GM19328 (cell line): Measurements from ENCODE around the gene CFLAR.
A peak's percentile ranks its signal among the peaks of the same experiment; 100 is the strongest.
"Not testable (repeated sequence)": the region's sequence is repeated elsewhere in the genome, so short reads cannot be mapped to it uniquely, and the experiment has no call there.

ENCODE experiments used
- ATAC-seq: cut with Tn5 transposase; IDR thresholded peaks from one replicate; pipeline ENCODE4 v1.9.1; 2021; ENCODE audit warnings: mild to moderate bottlenecking, moderate library complexity; ENCODE audit not compliant: unreplicated experiment

Gene CFLAR

GRCh38 chr2:201144101-201145051 is 28.4 kb downstream of the CFLAR start:
- ATAC-seq = no peak

- no peak for ATAC-seq
These were observed 32.5 kb downstream of the CFLAR start for GRCh38 chr2:201148434-201148990.

- no peak for ATAC-seq
These were observed 33.3 kb downstream of the CFLAR start for GRCh38 chr2:201149064-201149820.

- ATAC-seq = not testable (repeated sequence)
These were observed 33.8 kb downstream of the CFLAR start for GRCh38 chr2:201149821-201150165.

GRCh38 chr2:201150454-201151020 is 34.6 kb downstream of the CFLAR start:
- no peak for ATAC-seq

GRCh38 chr2:201151127-201151981 is 35.4 kb downstream of the CFLAR start:
- ATAC-seq = peak; percentile 73

GRCh38 chr2:201152517-201152916 is 36.6 kb downstream of the CFLAR start:
- no peak for ATAC-seq

GRCh38 chr2:201152999-201153815 is 37.2 kb downstream of the CFLAR start:
- ATAC-seq = no peak

GRCh38 chr2:201154615-201155399 is 38.8 kb downstream of the CFLAR start:
- ATAC-seq = no peak

- no peak for ATAC-seq
These were observed 40.1 kb downstream of the CFLAR start for GRCh38 chr2:201156036-201156435.

GRCh38 chr2:201156640-201157039 is 40.7 kb downstream of the CFLAR start:
- ATAC-seq = no peak

- ATAC-seq = no peak
These were observed 41.7 kb downstream of the CFLAR start for GRCh38 chr2:201157694-201158093.

- ATAC-seq = peak; percentile 91
These were observed 42.4 kb downstream of the CFLAR start for GRCh38 chr2:201158111-201158929.

GRCh38 chr2:201164166-201164565 is 48.2 kb downstream of the CFLAR start:
- no peak for ATAC-seq

- ATAC-seq = no peak
These were observed 51.6 kb downstream of the CFLAR start for GRCh38 chr2:201167546-201167945.

GRCh38 chr2:201168496-201168895 is 52.5 kb downstream of the CFLAR start:
- ATAC-seq = not testable (repeated sequence)

- no peak for ATAC-seq
These were observed 55.4 kb downstream of the CFLAR start for GRCh38 chr2:201171259-201171814.

- no peak for ATAC-seq
These were observed 56.3 kb downstream of the CFLAR start for GRCh38 chr2:201172279-201172678.
